Hindlimb muscle (tissue), 1 donor: ENCODE data around the gene HTR1A. TPM values are rescaled to one million over a fixed set of nuclear protein-coding genes. Genes with fewer than 3 reads are reported as not detected.

Source experiments
- DNase-seq: peaks from one replicate; pipeline ENCODE4 v3.0.0-alpha.2; 2013
- polyA plus RNA-seq: library from polyadenylated mRNA; unstranded; fragments of 120-200 nt; gene quantifications from one replicate; pipeline ENCODE4 v1.2.1, GENCODE V29; 2013; ENCODE audit not compliant: insufficient read length

Gene HTR1A
- polyA plus RNA-seq: not detected

GRCh38 chr5:63962279-63962678 is at the start of gene HTR1A:
Gene HTR1A (minus strand): TSS chr5:63962445. CDS start chr5:63961719, 726 bp downstream.
- DNase-seq: no peak

DNA sequence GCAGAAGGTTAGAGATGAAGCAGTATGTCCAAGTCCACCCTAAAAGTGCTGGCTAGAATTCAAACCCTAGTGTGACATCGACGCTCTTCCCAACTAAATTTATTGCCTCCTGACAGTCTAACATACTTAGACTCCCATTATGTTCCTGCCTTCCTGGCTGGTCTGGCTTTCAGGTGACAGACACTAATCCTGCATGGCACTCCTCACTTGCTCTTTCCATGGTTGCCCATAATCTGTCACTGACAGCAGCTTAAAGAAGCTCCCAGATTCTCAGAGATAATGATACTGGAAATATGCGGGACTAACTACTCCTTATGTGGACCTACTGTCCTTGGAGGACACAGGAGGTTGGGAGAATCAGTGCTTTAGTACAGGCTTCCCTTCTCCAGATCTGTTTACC is 41.7 kb upstream of the HTR1A start:
- no peak for DNase-seq

DNA sequence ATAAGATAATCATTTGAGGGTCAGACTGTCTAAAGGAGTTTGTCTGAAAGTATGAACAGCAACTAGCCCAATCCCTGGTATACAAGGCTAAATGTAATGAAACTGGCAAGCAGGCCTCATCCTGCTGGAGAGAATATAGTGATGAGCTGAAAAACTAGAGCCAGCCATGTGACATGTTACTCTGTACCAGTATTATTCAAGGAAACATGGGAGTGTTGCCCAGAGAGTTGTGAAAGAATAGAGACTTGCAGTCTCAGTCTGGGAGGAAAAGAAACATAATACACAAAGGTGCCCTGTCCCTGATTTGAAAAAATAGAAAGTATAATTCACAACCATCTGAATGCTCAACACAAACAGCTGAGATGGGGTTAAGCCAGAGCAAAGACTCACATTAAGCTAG is 37.9 kb upstream of the HTR1A start:
- no peak for DNase-seq

DNA sequence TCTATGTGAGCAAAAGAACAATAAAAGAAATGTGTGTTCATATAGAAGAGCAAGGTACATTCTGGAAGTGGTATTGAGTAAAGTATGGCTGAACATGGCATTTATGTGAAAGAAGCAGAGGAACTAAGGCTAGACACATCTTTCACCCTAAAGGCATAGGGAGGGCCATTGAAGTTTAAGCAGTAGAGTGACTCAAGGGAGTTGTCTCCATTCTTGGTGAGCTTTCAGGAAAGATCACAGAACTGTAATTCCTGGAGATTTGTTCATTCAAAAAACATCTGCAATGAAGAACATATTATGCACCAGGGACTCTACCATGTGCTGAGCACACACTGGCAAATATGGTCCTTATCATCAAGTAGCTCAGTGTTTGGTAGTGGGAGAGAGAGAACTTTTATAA is 24.8 kb upstream of the HTR1A start:
- DNase-seq: no peak

GRCh38 chr5:63981864-63982263 is 19.6 kb upstream of the HTR1A start:
- no peak for DNase-seq

GRCh38 chr5:63963926-63964325 is 1.7 kb upstream of the HTR1A start:
- DNase-seq: no peak

GRCh38 chr5:63963080-63963735 is 963 bp upstream of the HTR1A start:
- peak; percentile 46 for DNase-seq

DNA sequence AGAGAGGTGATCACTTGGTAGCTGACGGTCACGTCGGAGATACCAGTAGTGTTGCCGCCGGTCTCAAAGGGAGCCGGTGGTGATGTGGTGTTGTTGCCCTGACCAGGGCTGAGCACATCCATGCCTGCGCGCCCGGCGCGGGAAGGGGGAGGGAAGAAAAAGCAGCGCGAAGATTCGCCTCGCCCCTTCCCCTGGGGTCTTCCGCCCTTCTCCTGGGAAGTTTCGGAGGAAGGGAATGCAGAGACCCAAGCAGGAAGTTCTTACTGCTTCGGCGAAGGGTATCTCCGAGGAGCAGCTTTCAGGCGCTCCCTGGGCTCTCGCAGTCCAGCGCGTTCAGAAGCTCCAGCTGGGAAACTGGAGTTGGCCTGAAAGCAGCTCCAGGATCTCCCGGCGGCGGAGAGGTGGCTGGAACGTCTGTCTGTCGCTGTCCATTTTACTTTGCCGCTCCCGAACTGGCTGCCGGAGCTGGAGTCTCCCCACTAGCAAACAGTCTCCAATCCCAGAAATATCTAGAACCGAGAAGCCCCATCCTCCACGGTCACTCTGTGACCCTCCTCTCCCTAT is 565 bp downstream of the HTR1A start:
- DNase-seq: no peak

GRCh38 chr5:63961125-63961597 is 1.1 kb downstream of the HTR1A start:
- DNase-seq: no peak

DNA sequence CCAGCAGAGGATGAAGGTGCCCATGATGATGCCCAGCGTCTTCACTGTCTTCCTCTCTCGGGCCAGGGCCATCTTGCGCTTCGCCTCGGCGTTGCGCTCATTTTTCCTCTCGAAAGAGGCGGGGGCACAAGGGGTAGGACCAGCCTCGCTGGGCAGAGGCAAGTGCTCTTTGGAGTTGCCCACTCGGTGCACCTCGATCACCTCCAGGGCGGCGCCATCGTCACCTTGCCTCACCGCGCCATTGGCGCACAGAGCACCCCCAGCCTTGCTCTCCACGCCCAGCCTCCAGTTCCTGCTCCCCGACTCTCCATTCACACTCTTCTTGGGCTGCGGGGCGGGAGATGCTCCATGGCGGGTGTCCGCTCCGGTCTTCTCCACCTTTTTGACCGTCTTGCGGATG is 1.6 kb downstream of the HTR1A start:
- no peak for DNase-seq

- no peak for DNase-seq
These were observed 2.9 kb downstream of the HTR1A start for GRCh38 chr5:63959177-63959982.

DNA sequence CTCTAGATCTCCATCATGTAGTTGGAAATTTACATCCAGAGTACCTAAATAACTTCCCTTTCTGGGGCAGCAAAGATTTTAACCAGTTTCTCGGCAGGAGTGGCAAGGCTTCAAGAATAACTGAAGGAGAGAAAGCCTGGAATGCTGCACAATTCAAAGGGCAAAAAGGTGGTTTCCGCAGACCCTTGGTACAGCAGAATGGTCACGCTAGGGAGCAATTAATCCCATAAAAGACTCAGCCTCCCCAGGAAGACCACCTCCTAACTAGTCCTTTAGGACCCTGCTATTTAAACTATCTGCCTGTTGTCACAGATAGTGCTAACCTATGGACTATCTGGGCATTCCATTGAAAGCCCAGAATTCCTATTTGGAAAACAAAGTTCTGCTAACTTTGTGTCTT is 3.6 kb downstream of the HTR1A start:
- DNase-seq: no peak

DNA sequence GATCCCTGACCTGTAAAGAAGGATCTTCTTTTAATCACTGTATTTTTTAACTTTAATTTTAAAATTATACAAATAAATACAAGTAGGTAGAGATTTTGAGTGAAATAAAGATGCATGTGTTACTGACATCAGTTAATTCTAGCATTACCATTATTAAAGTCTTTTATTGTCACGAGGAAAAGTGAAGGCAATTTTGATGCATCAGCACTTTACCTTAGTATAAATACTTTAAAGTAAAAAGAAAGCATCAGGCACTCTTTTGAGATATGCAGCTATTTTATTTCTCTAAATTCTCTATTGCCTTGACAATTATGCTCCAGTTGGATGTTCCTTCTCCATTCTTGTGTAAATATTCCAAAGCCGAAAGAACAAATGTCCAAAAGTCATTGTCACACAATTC is 4.6 kb downstream of the HTR1A start:
- DNase-seq: no peak

DNA sequence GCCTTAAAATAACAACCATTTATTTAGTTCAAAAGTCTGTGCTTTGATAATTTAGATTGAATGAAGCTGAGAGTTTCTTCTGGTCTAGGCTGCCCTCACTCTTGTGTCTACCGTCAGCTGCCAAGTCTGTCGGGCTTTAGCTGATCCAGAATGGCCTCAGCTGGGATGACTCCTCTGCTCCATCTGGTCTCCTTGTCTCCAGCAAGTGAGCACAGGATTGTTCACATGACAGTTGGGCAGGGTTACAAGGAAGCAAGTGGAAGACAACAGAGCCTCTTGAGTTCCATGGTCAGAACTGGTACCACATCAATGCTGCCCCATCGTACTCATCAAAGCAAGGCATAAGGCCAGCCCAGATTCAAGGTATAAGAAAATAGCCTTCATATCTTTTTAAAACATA is 9.0 kb downstream of the HTR1A start:
- no peak for DNase-seq

GRCh38 chr5:63935103-63935502 is 27.1 kb downstream of the HTR1A start:
- no peak for DNase-seq

- DNase-seq: no peak
These were observed 30.4 kb downstream of the HTR1A start for GRCh38 chr5:63931836-63932235.

- no peak for DNase-seq
These were observed 33.8 kb downstream of the HTR1A start for GRCh38 chr5:63928451-63928850.

DNA sequence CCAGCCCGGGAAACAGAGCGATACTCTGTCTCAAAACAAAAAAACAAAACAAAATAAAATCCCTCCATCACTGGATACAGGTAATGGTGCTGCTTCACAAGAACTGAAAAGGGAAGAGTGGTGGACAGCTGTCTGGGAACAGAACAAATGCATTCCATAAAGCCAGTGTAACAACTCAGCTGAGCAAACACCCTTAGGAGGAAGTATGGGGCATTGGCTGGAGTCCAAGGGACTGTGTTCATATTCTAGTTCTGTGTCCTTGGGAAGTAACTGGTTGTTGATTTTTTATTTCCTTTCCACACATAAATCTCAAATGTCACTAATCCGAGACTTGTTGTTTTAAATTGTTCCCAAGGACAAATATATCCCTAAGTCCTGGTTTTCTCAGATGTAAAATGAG is 38.3 kb downstream of the HTR1A start:
- DNase-seq: no peak

- DNase-seq: no peak
These were observed 42.3 kb downstream of the HTR1A start for GRCh38 chr5:63919763-63920478.

GRCh38 chr5:63916786-63917185 is 45.5 kb downstream of the HTR1A start:
- DNase-seq: no peak

DNA sequence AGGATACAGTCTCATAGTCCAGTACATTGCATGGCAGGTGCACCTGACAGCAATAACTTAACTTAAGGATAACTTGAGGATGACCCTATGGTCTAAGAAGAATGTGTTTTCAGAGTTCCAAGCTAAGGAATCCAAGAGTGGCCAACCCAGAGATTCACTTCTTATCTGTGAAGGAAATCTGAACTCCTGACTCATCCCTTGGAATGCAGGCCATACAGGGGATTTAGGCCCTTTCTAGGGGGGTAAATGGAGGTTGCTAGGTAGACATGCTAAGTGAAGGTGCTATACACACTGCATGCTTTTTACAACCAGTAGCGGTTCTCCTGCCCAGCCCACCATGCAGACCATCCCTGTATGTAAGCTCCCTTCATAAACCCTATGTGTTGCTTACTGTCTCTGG is 50.4 kb downstream of the HTR1A start:
- DNase-seq: no peak
